Osteoblast (primary cell): ENCODE data around the gene RAB12. TPM values are rescaled to one million over a fixed set of nuclear protein-coding genes. Genes with fewer than 3 reads are reported as not detected.
"Not testable (repeated sequence)": the region's sequence is repeated elsewhere in the genome, so short reads cannot be mapped to it uniquely, and the experiment has no call there.

Source experiments
- DNase-seq: peaks from one replicate; pipeline ENCODE4 v3.0.0; 2011; ENCODE audit warnings: low spot score, mixed read lengths; ENCODE audit not compliant: insufficient read length; ENCODE audit errors: missing footprints
- H2AFZ ChIP-seq: 2 replicates; pipeline ENCODE4 v1.6.0; 2011; ENCODE audit warnings: mild to moderate bottlenecking, low read length
- H3K27ac ChIP-seq: 2 replicates; pipeline ENCODE4 v1.5.1; 2011; ENCODE audit warnings: mild to moderate bottlenecking, low read depth, low read length, moderate library complexity
- H3K27me3 ChIP-seq: 2 replicates; pipeline ENCODE4 v1.6.0; 2012; ENCODE audit warnings: mild to moderate bottlenecking, control low read depth, inconsistent platforms, low read length, moderate library complexity; ENCODE audit not compliant: insufficient read depth
- H3K36me3 ChIP-seq: 2 replicates; pipeline ENCODE4 v1.5.1; 2011; ENCODE audit warnings: mild to moderate bottlenecking, low read length, control low read depth, moderate library complexity; ENCODE audit not compliant: insufficient read depth
- H3K4me1 ChIP-seq: 2 replicates; pipeline ENCODE4 v1.5.1; 2011; ENCODE audit warnings: mild to moderate bottlenecking, low read length, control low read depth, moderate library complexity; ENCODE audit not compliant: insufficient read depth
- H3K4me2 ChIP-seq: 2 replicates; pipeline ENCODE4 v1.6.0; 2011; ENCODE audit warnings: mild to moderate bottlenecking, low read length; ENCODE audit not compliant: insufficient read depth
- H3K4me3 ChIP-seq: fragments of 200-600 bp; sonication (generic); 3 replicates; pipeline ENCODE4 v1.5.1; 2012; ENCODE audit warnings: mild to moderate bottlenecking, low read length, inconsistent platforms; ENCODE audit not compliant: insufficient read depth
- H3K79me2 ChIP-seq: 2 replicates; pipeline ENCODE4 v1.6.0; 2012; ENCODE audit warnings: mild to moderate bottlenecking, low read length, control low read depth, inconsistent platforms; ENCODE audit not compliant: insufficient read depth
- H3K9me3 ChIP-seq: 2 replicates; pipeline ENCODE4 v1.5.1; 2011; ENCODE audit warnings: low read depth, low read length, control low read depth
- H4K20me1 ChIP-seq: 2 replicates; pipeline ENCODE4 v1.6.0; 2012; ENCODE audit warnings: mild to moderate bottlenecking, low read length, control low read depth; ENCODE audit not compliant: insufficient read depth
- CTCF ChIP-seq: IDR thresholded peaks from 2 replicates; pipeline ENCODE4 v1.5.1; 2011; ENCODE audit warnings: mild to moderate bottlenecking, low read depth, low read length, moderate library complexity; ENCODE audit errors: extremely low read depth
- total RNA-seq: library from RNA; depleted of rRNA; stranded (reverse); fragments of >200 nt; gene quantifications from 2 replicates; pipeline ENCODE4 v1.2.3, GENCODE V29; 2012

Gene RAB12
- total RNA-seq, 1 donor = 49.2 TPM

GRCh38 chr18:8617907-8618306, 8.7 kb downstream of the RAB12 start:
- Histone ChIP-seq H4K20me1 (peaks cover 50% of the 10 kb centered on the region), H3K9me3 (no peaks in the 10 kb centered on the region), H3K4me2 (no peak overlapping the region), H3K4me3 (no peak overlapping the region), H3K79me2 (peaks cover 92% of the 10 kb centered on the region), H2AFZ (no peak overlapping the region), H3K27me3 (no peaks in the 10 kb centered on the region), H3K27ac (no peak overlapping the region), H3K4me1 (peaks cover 17% of the 10 kb centered on the region), H3K36me3 (no peaks in the 10 kb centered on the region)
- DNase-seq = no peak
- no peak for TF ChIP-seq CTCF

- H4K20me1 ChIP-seq = peaks cover 52% of the 10 kb centered on the region
- TF ChIP-seq CTCF = no peak
- H3K27ac ChIP-seq = no peak overlapping the region
- H3K4me1 ChIP-seq = peaks cover 23% of the 10 kb centered on the region
- H3K36me3 ChIP-seq = no peaks in the 10 kb centered on the region
- no peaks in the 10 kb centered on the region for H3K27me3 ChIP-seq
- H3K9me3 ChIP-seq = no peaks in the 10 kb centered on the region
- no peak overlapping the region for H3K4me3 ChIP-seq
- H3K4me2 ChIP-seq = no peak overlapping the region
- no peak for DNase-seq
- H3K79me2 ChIP-seq = peaks cover 91% of the 10 kb centered on the region
- H2AFZ ChIP-seq = no peak overlapping the region
Measured at GRCh38 chr18:8619041-8619440, 9.8 kb downstream of the RAB12 start.

- Histone ChIP-seq H3K4me1 (peaks cover 21% of the 10 kb centered on the region), H3K36me3 (no peaks in the 10 kb centered on the region), H3K27me3 (no peaks in the 10 kb centered on the region), H3K9me3 (no peaks in the 10 kb centered on the region), H3K4me2 (no peak overlapping the region), H3K79me2 (peaks cover 92% of the 10 kb centered on the region), H3K27ac (no peak overlapping the region), H3K4me3 (no peak overlapping the region), H4K20me1 (peaks cover 49% of the 10 kb centered on the region), H2AFZ (no peak overlapping the region)
- no peak for TF ChIP-seq CTCF
- no peak for DNase-seq
Measured at GRCh38 chr18:8619835-8620577, 10.8 kb downstream of the RAB12 start.

GRCh38 chr18:8620845-8621244, 11.6 kb downstream of the RAB12 start:
- peaks cover 44% of the 10 kb centered on the region for H4K20me1 ChIP-seq

GRCh38 chr18:8622625-8623024, 13.4 kb downstream of the RAB12 start:
- H3K4me2 ChIP-seq, H3K4me1 ChIP-seq, H3K4me3 ChIP-seq, H3K27me3 ChIP-seq, H3K27ac ChIP-seq, DNase-seq, H3K9me3 ChIP-seq, H2AFZ ChIP-seq: not testable (repeated sequence)
- Histone ChIP-seq H3K79me2 (peaks cover 95% of the 10 kb centered on the region), H4K20me1 (peaks cover 35% of the 10 kb centered on the region), H3K36me3 (peaks cover 20% of the 10 kb centered on the region)

More at GRCh38 chr18:8620845-8621244, 11.6 kb downstream of the RAB12 start:
- no peak overlapping the region for H3K4me3 ChIP-seq
- no peaks in the 10 kb centered on the region for H3K9me3 ChIP-seq
- DNase-seq = no peak
- no peak overlapping the region for H3K4me2 ChIP-seq
- no peaks in the 10 kb centered on the region for H3K27me3 ChIP-seq
- H3K27ac ChIP-seq = no peak overlapping the region
- H3K4me1 ChIP-seq = peaks cover 12% of the 10 kb centered on the region
- no peak for TF ChIP-seq CTCF
- H2AFZ ChIP-seq = no peak overlapping the region
- H3K36me3 ChIP-seq = peaks cover 6% of the 10 kb centered on the region
- H3K79me2 ChIP-seq = peaks cover 98% of the 10 kb centered on the region
